Stomach (tissue), 9 donors: Measurements from ENCODE around the gene RAB31. TPM values are rescaled to one million over a fixed set of nuclear protein-coding genes. Genes with fewer than 3 reads are reported as not detected.

Experiments
- DNase-seq, 2 donors: peaks; one replicate each; pipeline versions ENCODE4 v3.0.0 to v3.0.0-alpha.2; 2013 to 2019
- H3K27ac ChIP-seq, 5 donors: fragments of 200-600 bp in 4 of 5; sonication (generic) in 4 of 5; one replicate each; pipeline ENCODE4 v1.5.1; 2013 to 2019; ENCODE audit warnings: mild to moderate bottlenecking in 1 of 5, moderate library complexity in 1 of 5
- H3K27me3 ChIP-seq, 3 donors: fragments of 200-600 bp; sonication (generic); one replicate each; pipeline ENCODE4 v1.5.1; 2017 to 2019; ENCODE audit warnings: mixed run types in 1 of 3
- H3K36me3 ChIP-seq, 4 donors: fragments of 200-600 bp; sonication (generic); 1 replicate in 3 of 4; 2 replicates in 1 of 4; pipeline ENCODE4 v1.5.1; 2016 to 2019
- H3K4me1 ChIP-seq, 4 donors: fragments of 200-600 bp; sonication (generic); one replicate each; pipeline ENCODE4 v1.5.1; 2016 to 2019
- H3K4me3 ChIP-seq, 4 donors: fragments of 200-600 bp; sonication (generic) in 3 of 4; one replicate each; pipeline ENCODE4 v1.5.1; 2016 to 2019; ENCODE audit warnings: mild to moderate bottlenecking in 1 of 4
- H3K9me3 ChIP-seq, 4 donors: fragments of 200-600 bp; sonication (generic); one replicate each; pipeline ENCODE4 v1.5.1; 2016 to 2019
- CTCF ChIP-seq, 7 experiments: fragments of 450-650 bp in 4 of 7; fragments of 200-600 bp in 3 of 7; sonication (generic) in 3 of 7; IDR thresholded peaks; one replicate each; pipeline ENCODE4 v1.5.1; 2016 to 2019; ENCODE audit warnings: antibody characterized with exemption in 7 of 7, control low read depth in 2 of 7, mild to moderate bottlenecking in 1 of 7
- EP300 ChIP-seq: sonication (generic); formaldehyde crosslinking; IDR thresholded peaks from one replicate; pipeline ENCODE4 v1.6.1; 2017; ENCODE audit warnings: antibody characterized with exemption
- POLR2A ChIP-seq, 4 donors: fragments of 450-650 bp; IDR thresholded peaks; one replicate each; pipeline ENCODE4 v1.6.1; 2016; ENCODE audit warnings: antibody characterized with exemption in 4 of 4, control low read depth in 2 of 4, mild to moderate bottlenecking in 1 of 4, moderate library complexity in 1 of 4
- POLR2AphosphoS5 ChIP-seq, 3 donors: sonication (generic); formaldehyde crosslinking; IDR thresholded peaks; one replicate each; pipeline ENCODE4 v1.6.1; 2016; ENCODE audit warnings: antibody characterized with exemption in 3 of 3
- WGBS, 5 donors: extraction: QIAGEN DNeasy Blood & Tissue Kit in 3 of 5; methylation state at CpG; one replicate each; pipeline versions ENCODE4 v1.1.5 to v1.1.7; 2013 to 2018; 5-methylcytosine and 5-hydroxymethylcytosine counted together
- intact Hi-C: fragments of 100-400 bp; cut with DNase I; formaldehyde crosslinking; loops from one replicate; pipeline ENCODE4 v1.15.1; 2023; ENCODE audit warnings: low total_unique reads
- polyA plus RNA-seq, 3 donors: library from polyadenylated mRNA; stranded (reverse); fragments of 200-250 nt; gene quantifications; one replicate each; pipeline ENCODE4 v1.2.3, GENCODE V29; 2013
- total RNA-seq, 5 donors: library from RNA; depleted of rRNA; stranded (reverse); fragments of >200 nt; gene quantifications; one replicate each; pipeline versions ENCODE4 v1.1.0 to v1.2.3, GENCODE V29; 2014 to 2016
- donor health status: healthy with polysubstance abuse.
- donor health status: Bipolar disorder and iron deficiency.
- donor health status: healthy.

RAB31 gene
- total and polyA plus RNA-seq, 8 donors = 10.1 to 65.5 (median 36.8) TPM

DNA sequence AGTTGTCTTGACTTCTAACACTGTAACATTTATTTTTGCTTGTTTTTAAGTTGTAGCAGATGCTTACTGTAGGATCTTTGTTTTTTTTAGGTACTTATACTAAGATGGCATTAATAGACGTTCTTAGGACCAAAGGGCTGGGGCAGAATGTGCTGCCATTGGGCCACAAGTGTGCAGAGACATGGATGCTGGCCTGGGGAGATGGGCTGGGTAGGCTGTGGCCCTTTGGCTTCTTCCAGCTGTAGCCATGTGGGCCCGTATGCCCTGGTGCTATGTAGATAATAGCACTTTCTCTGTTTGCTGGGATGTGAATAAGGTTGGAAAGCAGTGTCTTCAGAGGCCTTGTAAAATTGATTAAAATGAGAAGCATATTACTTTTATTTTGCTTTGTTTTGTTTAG, 18.8 kb downstream of the RAB31 start:
- no peak for TF ChIP-seq POLR2A (IDR thresholded peaks at IDR 0.05)
- no peak for TF ChIP-seq EP300
- TF ChIP-seq CTCF (IDR thresholded peaks at IDR 0.05) = no peak
- TF ChIP-seq POLR2AphosphoS5 (IDR thresholded peaks at IDR 0.05) = no peak
- Histone ChIP-seq H3K4me1 (peaks cover 0 to 7% (median 0%) of the 10 kb centered on the region in 4 donors), H3K36me3 (peaks cover 4 to 17% (median 9%) of the 10 kb centered on the region in 4 donors), H3K4me3 (no peak overlapping the region), H3K27me3 (no peaks in the 10 kb centered on the region), H3K9me3 (no peaks in the 10 kb centered on the region), H3K27ac (no peak overlapping the region)
- intact Hi-C loops = no loop called here
- WGBS, 5 donors = 76 to 86% (median 85%) methylated on average over 2 of the region's 2 CpGs
- no peak for DNase-seq

GRCh38 chr18:9730786-9731185, 22.7 kb downstream of the RAB31 start:
- no peak for DNase-seq
- peaks cover 0 to 15% (median 0%) of the 10 kb centered on the region in 4 donors for H3K4me1 ChIP-seq
- H3K4me3 ChIP-seq = no peak overlapping the region
- H3K27me3 ChIP-seq = no peaks in the 10 kb centered on the region
- no peaks in the 10 kb centered on the region for H3K9me3 ChIP-seq
- no peak overlapping the region for H3K27ac ChIP-seq
- WGBS, 5 donors = 85 to 97% (median 96%) methylated on average over 4 of the region's 4 CpGs
- intact Hi-C loops = no loop called here
- TF ChIP-seq CTCF (IDR thresholded peaks at IDR 0.05) = no peak
- H3K36me3 ChIP-seq = peaks cover 0 to 16% (median 13%) of the 10 kb centered on the region in 4 donors

- 78 to 95% (median 91%) methylated on average over 5 of the region's 5 CpGs for WGBS, 5 donors
- Histone ChIP-seq H3K4me1 (peaks cover 0 to 15% (median 0%) of the 10 kb centered on the region in 4 donors), H3K9me3 (no peaks in the 10 kb centered on the region), H3K27ac (no peak overlapping the region), H3K27me3 (no peaks in the 10 kb centered on the region), H3K36me3 (peaks cover 0 to 17% (median 13%) of the 10 kb centered on the region in 4 donors), H3K4me3 (no peak overlapping the region)
- no peak for DNase-seq
- intact Hi-C loops = no loop called here
- no peak for TF ChIP-seq EP300
- TF ChIP-seq CTCF (IDR thresholded peaks at IDR 0.05) = no peak
- no peak for TF ChIP-seq POLR2A (IDR thresholded peaks at IDR 0.05)
- TF ChIP-seq POLR2AphosphoS5 (IDR thresholded peaks at IDR 0.05) = peak in 1 of 3 donors; percentile 51
Observed at GRCh38 chr18:9731380-9731779, 23.3 kb downstream of the RAB31 start.

DNA sequence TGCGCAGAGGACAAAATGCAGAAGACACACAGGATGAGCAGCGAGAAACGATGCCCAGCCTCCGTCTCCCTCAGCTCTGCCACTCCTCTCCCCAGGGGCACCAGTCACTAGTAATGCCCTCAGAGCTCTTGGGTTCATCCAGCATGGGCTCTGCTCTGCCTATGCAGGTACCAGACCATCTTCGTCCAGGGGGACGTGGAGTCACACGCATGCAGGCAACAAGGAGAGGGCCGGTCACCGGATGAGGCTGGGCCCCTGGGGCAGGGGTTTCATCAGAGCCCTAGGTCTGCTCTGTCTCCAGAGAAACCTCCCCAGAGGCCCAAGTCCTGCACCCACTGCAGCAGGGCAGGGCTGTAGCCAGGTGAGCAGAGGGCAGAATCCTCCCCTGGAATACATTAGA, 23.9 kb downstream of the RAB31 start:
- TF ChIP-seq POLR2A (IDR thresholded peaks at IDR 0.05) (no peak), CTCF (IDR thresholded peaks at IDR 0.05) (no peak), EP300 (no peak), POLR2AphosphoS5 (IDR thresholded peaks at IDR 0.05) (no peak)
- H3K4me3 ChIP-seq = no peak overlapping the region
- H3K27ac ChIP-seq = no peak overlapping the region
- no peaks in the 10 kb centered on the region for H3K27me3 ChIP-seq
- H3K4me1 ChIP-seq = peaks cover 0 to 19% (median 0%) of the 10 kb centered on the region in 4 donors
- intact Hi-C loops = no loop called here
- WGBS, 5 donors = 83 to 87% (median 85%) methylated on average over 8 to 9 of the region's 9 CpGs
- peaks cover 0 to 17% (median 13%) of the 10 kb centered on the region in 4 donors for H3K36me3 ChIP-seq
- H3K9me3 ChIP-seq = no peaks in the 10 kb centered on the region
- no peak for DNase-seq
